ENCODE data around the gene PLAC9. TPM values are rescaled to one million over a fixed set of nuclear protein-coding genes. Genes with fewer than 3 reads are reported as not detected.
"Not testable (repeated sequence)": the region's sequence is repeated elsewhere in the genome, so short reads cannot be mapped to it uniquely, and the experiment has no call there.

PLAC9 gene
- 1 to 10 TPM in 3 of 4 donors, not detected in 1; 1.7 to 6.6 (median 5.7) TPM for total RNA-seq

- no peak for DNase-seq
- Histone ChIP-seq H3K36me3 (no peaks in the 10 kb centered on the region), H3K4me3 (peak within 1 kb of the TSS in 3 of 4 donors; percentile 22 to 41 (median 23)), H3K9me3 (no peaks in the 10 kb centered on the region), H3K4me1 (peaks cover 0 to 9% (median 3%) of the 10 kb centered on the region in 4 donors), H3K27me3 (peaks cover 56% of the 10 kb centered on the region), H3K27ac (peak within 1 kb of the TSS; percentile 56 to 75 (median 62))
- in situ Hi-C loops (cut with MboI; ENCODE audit: low pct_ligation_motif_present in 1 of 4, low pct_unique_long_range_greater_than_20kb in 1 of 4, low sequenced_read_pairs in 3 of 4), result no loop called here
- TF ChIP-seq, protein P1, sequence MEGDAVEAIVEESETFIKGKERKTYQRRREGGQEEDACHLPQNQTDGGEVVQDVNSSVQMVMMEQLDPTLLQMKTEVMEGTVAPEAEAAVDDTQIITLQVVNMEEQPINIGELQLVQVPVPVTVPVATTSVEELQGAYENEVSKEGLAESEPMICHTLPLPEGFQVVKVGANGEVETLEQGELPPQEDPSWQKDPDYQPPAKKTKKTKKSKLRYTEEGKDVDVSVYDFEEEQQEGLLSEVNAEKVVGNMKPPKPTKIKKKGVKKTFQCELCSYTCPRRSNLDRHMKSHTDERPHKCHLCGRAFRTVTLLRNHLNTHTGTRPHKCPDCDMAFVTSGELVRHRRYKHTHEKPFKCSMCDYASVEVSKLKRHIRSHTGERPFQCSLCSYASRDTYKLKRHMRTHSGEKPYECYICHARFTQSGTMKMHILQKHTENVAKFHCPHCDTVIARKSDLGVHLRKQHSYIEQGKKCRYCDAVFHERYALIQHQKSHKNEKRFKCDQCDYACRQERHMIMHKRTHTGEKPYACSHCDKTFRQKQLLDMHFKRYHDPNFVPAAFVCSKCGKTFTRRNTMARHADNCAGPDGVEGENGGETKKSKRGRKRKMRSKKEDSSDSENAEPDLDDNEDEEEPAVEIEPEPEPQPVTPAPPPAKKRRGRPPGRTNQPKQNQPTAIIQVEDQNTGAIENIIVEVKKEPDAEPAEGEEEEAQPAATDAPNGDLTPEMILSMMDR (IDR thresholded peaks at IDR 0.05), result no peak
- TF ChIP-seq POLR2A (IDR thresholded peaks at IDR 0.05) (no peak), POLR2AphosphoS5 (IDR thresholded peaks at IDR 0.05) (peak in 1 of 3 donors; percentile 7), EP300 (IDR thresholded peaks at IDR 0.05; ENCODE audit: low read depth) (no peak)
- intact Hi-C loops (cut with DNase I; ENCODE audit: low total_unique reads), result no loop called here
- WGBS, 2 donors (ENCODE audit: low coverage in 1 of 2), result 4 to 16% methylated on average over 7 to 54 of the region's 58 CpGs
Observed at GRCh38 chr10:80132299-80133139, at the start of gene PLAC9. Gene PLAC9 (plus strand): TSS chr10:80132730. CDS start chr10:80132763, 33 bp downstream.

DNA sequence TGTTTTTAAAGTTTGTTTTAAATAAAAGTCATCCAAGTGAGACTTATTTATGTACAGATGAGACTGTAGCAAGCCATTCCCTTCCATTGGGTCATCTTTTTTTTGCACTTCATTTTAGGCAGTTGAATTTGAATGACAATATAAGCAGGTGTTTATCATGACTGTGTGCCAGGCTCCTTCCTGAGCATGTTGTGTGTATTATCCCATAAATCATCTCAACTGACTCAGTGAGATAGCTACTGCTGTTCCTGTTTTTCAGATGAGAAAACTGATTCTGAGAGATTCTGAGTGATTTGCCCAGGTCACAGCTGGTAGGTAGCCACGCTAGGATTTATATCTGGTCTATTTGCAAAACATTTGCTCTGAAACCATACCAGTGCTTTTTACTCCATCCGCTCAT, 42.4 kb upstream of the PLAC9 start:
- DNase-seq, result no peak
- intact Hi-C loops (cut with DNase I; ENCODE audit: low total_unique reads), result no loop called here
- Histone ChIP-seq H3K36me3 (no peaks in the 10 kb centered on the region), H3K27ac (no peak overlapping the region), H3K9me3 (no peaks in the 10 kb centered on the region), H3K27me3 (no peaks in the 10 kb centered on the region), H3K4me1 (no peaks in the 10 kb centered on the region), H3K4me3 (no peak overlapping the region)
- no peak for TF ChIP-seq POLR2A (IDR thresholded peaks at IDR 0.05)
- no peak for TF ChIP-seq EP300 (IDR thresholded peaks at IDR 0.05; ENCODE audit: low read depth)
- TF ChIP-seq, protein P1 (IDR thresholded peaks at IDR 0.05), result no peak
- TF ChIP-seq POLR2AphosphoS5 (IDR thresholded peaks at IDR 0.05), result no peak
- WGBS, 2 donors (ENCODE audit: low coverage in 1 of 2), result 63 to 86% methylated on average over 2 of the region's 2 CpGs
- in situ Hi-C loops (cut with MboI; ENCODE audit: low pct_ligation_motif_present in 1 of 4, low pct_unique_long_range_greater_than_20kb in 1 of 4, low sequenced_read_pairs in 3 of 4), result no loop called here

DNA sequence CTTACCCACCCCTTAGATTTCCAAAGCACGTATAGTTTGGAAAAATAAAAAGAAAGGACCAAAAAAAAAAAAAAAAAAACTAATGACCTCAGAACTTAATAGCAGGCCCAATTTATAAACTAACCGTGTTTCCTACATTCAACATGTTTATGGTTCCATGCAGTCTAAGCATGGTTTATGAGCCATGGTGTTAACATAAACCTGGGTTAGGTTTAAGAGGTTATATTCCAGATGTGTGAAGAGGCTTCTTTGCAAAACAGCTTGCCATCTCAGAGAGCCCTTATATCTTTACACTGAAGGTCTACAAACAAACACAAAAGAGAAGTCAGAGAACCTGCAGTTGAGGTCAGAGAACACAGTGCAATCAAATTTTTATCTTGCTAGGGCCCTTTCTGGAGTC, 38.3 kb upstream of the PLAC9 start:
- no peak for DNase-seq
- Histone ChIP-seq H3K9me3 (no peaks in the 10 kb centered on the region), H3K27ac (no peak overlapping the region), H3K27me3 (no peaks in the 10 kb centered on the region), H3K36me3 (no peaks in the 10 kb centered on the region), H3K4me1 (no peaks in the 10 kb centered on the region), H3K4me3 (no peak overlapping the region)
- WGBS, 2 donors (ENCODE audit: low coverage in 1 of 2), result 63 to 66% methylated on average over 2 of the region's 2 CpGs
- TF ChIP-seq POLR2A (IDR thresholded peaks at IDR 0.05) (no peak), EP300 (IDR thresholded peaks at IDR 0.05; ENCODE audit: low read depth) (no peak), POLR2AphosphoS5 (IDR thresholded peaks at IDR 0.05) (no peak)
- TF ChIP-seq, protein P1 (IDR thresholded peaks at IDR 0.05), result no peak
- intact Hi-C loops (cut with DNase I; ENCODE audit: low total_unique reads) (no loop called here), in situ Hi-C loops (cut with MboI; ENCODE audit: low pct_ligation_motif_present in 1 of 4, low pct_unique_long_range_greater_than_20kb in 1 of 4, low sequenced_read_pairs in 3 of 4) (no loop called here)

GRCh38 chr10:80098272-80098671, 34.3 kb upstream of the PLAC9 start:
- H3K9me3 ChIP-seq; DNase-seq; H3K27ac ChIP-seq; H3K4me1 ChIP-seq; H3K4me3 ChIP-seq; in situ Hi-C loops (cut with MboI; ENCODE audit: low pct_ligation_motif_present in 1 of 4, low pct_unique_long_range_greater_than_20kb in 1 of 4, low sequenced_read_pairs in 3 of 4); intact Hi-C loops (cut with DNase I; ENCODE audit: low total_unique reads); H3K36me3 ChIP-seq; H3K27me3 ChIP-seq: not testable (repeated sequence)
- 93% methylated on average over 2 of the region's 2 CpGs; no CpG with 5 or more reads in 1 of the 2 donors for WGBS, 2 donors (ENCODE audit: low coverage in 1 of 2)

GRCh38 chr10:80099295-80099694, 33.2 kb upstream of the PLAC9 start:
- H3K9me3 ChIP-seq; H3K36me3 ChIP-seq; H3K27ac ChIP-seq; H3K4me3 ChIP-seq; H3K4me1 ChIP-seq; in situ Hi-C loops (cut with MboI; ENCODE audit: low pct_ligation_motif_present in 1 of 4, low pct_unique_long_range_greater_than_20kb in 1 of 4, low sequenced_read_pairs in 3 of 4); DNase-seq; intact Hi-C loops (cut with DNase I; ENCODE audit: low total_unique reads); H3K27me3 ChIP-seq: not testable (repeated sequence)
- WGBS, 2 donors (ENCODE audit: low coverage in 1 of 2), result 69 to 85% methylated on average over 5 to 8 of the region's 8 CpGs

Data from transverse colon (tissue), 4 donors.